B cell (primary cell): Measurements from ENCODE around the gene WDR64.

Experiments
- CTCF ChIP-seq: fragments of 200-600 bp; IDR thresholded peaks from one replicate; pipeline ENCODE4 v1.8.0; 2022; ENCODE audit warnings: antibody characterized with exemption, mild to moderate bottlenecking
- EZH2 ChIP-seq: IDR thresholded peaks from 2 replicates; pipeline ENCODE4 v1.6.1; 2012; ENCODE audit warnings: borderline replicate concordance, low read depth, mild to moderate bottlenecking, moderate library complexity, low read length; ENCODE audit not compliant: insufficient read depth, poor library complexity, severe bottlenecking

GRCh38 chr1:241614572-241614971 is 37.5 kb upstream of the WDR64 start:
- TF ChIP-seq CTCF (no peak), EZH2 (no peak)
